HL-60/S4 treated with retinoic acid at 250 ng/mL for 4 days and 3 days (cell line): ENCODE results near the gene SCGB1A1.
"Not testable (repeated sequence)": the region's sequence is repeated elsewhere in the genome, so short reads cannot be mapped to it uniquely, and the experiment has no call there.

ENCODE experiments used
- in situ Hi-C: fragments of 300-500 bp; cut with MboI; formaldehyde crosslinking; loops from 2 replicates; pipeline ENCODE4 v1.7.0; 2022; ENCODE audit warnings: low sequenced_read_pairs

SCGB1A1 gene, protein sequence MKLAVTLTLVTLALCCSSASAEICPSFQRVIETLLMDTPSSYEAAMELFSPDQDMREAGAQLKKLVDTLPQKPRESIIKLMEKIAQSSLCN

DNA sequence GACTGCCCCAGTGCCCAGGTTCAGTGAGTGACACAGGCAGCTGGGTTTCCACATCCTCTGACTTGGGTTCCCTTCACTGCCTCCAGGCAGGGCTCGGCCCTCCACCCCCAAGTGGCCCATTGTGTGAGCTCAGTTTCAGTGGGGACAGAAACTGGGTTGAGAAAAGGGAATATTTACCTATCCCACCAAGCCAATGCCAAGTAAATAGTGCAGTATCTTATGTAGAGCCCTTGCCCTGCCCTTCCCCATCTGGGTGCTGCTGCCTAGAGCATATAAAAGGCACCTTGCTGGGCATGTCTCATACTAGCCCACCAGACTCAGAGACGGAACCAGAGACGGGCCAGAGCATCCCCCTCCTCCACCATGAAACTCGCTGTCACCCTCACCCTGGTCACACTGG lies at the start of gene SCGB1A1:
SCGB1A1 (plus strand) TSS at position 301 of the 400 bp plus-strand sequence; CDS start at position 364, 63 bp downstream.
- in situ Hi-C loops, result loop anchor here (10.0 to 25.0 kb wide), 3 partner anchors 144 to 444 kb away; partner anchors contain the start of gene EEF1G

DNA sequence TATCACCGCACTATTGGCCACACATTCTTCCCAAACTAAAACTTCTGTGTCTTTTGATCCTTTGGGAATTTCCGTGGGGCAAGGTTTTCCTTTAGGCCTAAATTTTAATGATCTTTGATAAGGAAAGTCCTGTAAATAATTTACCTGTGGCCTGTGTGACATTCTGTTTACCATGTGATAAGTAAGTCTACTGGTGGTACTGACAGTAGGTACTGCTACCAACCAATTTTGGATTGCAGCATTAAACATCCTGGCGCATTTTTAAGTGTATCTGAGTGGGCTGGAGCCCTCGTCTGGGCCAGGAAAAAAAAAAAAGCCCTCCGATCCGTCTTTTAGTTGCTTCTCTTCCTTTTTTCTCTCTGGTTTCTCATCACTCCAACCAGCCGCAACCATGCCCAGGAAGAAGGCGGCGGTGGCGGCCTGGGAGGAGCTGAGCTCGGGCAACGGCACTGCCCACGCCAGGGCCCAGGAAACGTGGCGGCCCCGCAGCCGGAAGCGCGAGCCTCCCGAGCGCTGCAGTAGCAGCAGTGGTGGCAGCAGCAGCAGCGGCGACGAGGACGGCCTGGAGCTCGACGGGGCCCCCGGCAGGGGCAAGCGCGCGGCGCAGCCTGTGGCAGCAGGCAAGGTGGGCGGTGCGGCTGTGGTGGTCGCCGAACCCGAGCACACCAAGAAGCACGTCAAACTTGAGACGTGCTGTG lies 47.9 kb upstream of the SCGB1A1 start:
- in situ Hi-C loops, result loop anchor here (10.0 kb wide), 1 partner anchor 156 kb away; no protein-coding TSS in a partner anchor

DNA sequence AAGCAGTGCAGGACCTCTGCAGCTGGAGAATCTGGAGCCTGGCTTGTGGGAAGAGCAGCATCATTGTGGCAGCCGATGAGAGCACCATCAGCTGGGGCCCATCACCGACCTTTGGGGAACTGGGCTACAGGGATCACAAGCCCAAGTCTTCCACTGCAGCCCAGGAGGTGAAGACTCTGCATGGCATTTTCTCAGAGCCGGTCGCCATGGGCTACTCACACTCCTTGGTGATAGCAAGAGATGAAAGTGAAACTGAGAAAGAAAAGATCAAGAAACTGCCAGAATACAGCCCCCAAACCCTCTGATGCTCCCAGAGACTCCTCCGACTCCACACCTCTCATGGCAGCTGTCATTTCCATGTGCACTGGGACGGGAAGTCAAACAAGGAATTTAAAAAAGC lies 46.0 kb upstream of the SCGB1A1 start:
- in situ Hi-C loops, result loop anchor here (10.0 kb wide), 1 partner anchor 158 kb away; no protein-coding TSS in a partner anchor

GRCh38 chr11:62373464-62374119 lies 45.2 kb upstream of the SCGB1A1 start:
- in situ Hi-C loops, result loop anchor here (10.0 kb wide), 1 partner anchor 159 kb away; no protein-coding TSS in a partner anchor

- in situ Hi-C loops, result loop anchor here (10.0 kb wide), 1 partner anchor 160 kb away; no protein-coding TSS in a partner anchor
Observed at GRCh38 chr11:62374801-62375200, 44.0 kb upstream of the SCGB1A1 start.

DNA sequence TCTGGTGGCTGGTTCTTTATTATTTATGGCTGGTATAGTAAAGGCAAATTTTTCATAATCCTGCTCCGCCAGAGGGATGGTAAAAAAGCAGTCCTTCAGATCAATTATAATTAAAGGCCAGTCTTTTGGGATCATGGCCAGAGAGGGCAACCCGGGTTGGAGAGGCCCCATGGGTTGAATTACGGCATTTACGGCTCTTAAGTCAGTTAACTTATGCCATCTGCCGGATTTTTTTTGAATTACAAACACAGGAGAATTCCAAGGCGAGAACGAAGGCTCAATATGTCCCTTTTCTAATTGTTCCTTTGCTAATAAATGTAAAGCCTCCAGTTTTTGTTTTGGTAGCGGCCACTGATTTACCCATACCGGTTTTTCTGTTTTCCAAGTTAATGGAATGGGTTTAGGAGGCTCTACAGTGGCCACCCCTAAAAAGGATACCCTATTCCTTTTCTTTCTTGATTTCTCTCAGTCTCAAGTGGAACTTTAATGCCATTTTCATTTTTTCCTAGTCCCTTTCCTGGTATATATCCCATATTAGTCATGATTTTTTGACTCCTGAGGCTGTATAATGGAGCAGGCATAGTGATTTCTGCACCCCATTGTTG lies 40.3 kb upstream of the SCGB1A1 start:
- in situ Hi-C loops, result loop anchor here (10.0 kb wide), 1 partner anchor 164 kb away; no protein-coding TSS in a partner anchor

- in situ Hi-C loops, result loop anchor here (10.0 kb wide), 1 partner anchor 165 kb away; no protein-coding TSS in a partner anchor
Observed at GRCh38 chr11:62379586-62379985, 39.2 kb upstream of the SCGB1A1 start.

DNA sequence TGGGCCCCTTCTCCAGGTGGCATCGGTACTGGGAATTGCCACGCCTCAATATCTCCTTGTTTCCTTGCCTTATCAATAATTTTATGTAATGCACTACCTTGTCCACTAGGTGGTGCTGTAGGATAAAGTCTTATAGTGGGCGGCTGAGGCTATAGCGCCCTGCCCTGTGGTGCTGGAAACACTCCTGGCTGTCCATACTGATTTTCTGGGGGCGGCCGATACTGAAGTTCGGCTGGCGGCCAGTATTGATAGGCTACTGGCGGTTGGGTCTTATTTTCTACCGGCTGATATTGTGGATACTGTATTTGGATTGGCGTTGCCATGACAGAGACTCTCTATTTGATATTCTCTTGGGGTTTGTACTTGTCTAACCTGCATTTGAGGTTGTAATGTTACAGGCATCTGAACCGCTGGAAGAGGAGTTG lies 38.0 kb upstream of the SCGB1A1 start:
- in situ Hi-C loops, result not testable (repeated sequence)

DNA sequence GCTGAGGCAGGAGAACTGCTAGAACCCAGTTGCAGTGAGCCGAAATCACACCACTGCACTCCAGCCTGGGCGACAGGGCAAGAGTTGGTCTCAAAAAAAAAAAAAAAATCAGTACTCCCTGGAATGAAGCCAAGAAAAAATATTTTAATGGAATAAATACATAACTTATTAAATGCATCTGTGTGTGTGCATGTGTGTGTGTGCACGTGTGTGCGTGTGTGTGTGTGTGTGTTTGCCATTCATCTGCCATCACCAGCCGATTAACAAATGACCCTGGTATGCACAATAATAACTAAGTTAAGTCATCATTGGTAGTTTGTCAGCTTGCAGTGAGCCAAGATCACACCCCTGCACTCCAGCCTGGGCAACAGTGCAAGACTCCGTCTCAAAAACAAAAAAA lies 35.0 kb upstream of the SCGB1A1 start:
- in situ Hi-C loops, result no loop called here

- in situ Hi-C loops, result not testable (repeated sequence)
Observed at GRCh38 chr11:62386083-62386482, 32.8 kb upstream of the SCGB1A1 start.

DNA sequence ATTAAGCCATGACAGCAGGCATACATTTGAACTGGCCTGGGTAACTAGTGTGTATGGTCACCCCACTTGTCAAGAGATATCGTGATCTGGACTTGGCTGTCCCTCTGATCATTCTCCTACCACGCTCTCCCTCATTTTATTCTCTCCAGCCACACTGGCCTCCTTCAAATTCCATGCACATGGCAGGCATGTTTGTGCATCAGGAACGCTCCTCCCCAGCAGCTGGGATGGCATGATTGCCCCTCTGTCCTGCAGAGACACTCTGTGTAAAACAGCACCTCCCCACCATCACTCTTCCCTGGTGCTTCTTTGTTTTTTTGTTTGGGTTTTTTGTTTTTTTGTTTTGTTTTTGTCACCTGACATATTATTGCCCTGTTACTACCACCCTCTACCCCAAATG lies 31.5 kb upstream of the SCGB1A1 start:
- in situ Hi-C loops, result no loop called here

GRCh38 chr11:62388999-62389398 lies 29.8 kb upstream of the SCGB1A1 start:
- in situ Hi-C loops, result no loop called here

DNA sequence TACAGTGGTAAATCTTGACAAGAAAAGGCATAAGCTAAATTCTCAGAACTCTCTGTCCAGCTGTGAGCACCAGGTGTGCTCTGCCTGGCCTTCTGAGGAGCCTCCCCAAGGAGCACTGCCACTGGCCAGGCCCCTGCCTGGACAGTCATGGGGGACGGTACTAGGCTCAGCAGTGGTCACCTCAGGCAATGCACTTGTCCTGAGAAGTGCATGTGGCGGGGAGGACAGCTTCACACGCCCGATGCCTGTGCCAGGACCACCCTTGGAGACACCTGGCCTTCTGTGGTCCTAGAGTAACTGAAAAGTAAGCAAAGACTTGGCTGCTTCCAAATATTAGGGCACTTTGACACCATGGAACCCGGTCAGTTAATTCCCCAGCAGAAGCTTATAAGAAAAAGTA lies 28.6 kb upstream of the SCGB1A1 start:
- in situ Hi-C loops, result no loop called here

DNA sequence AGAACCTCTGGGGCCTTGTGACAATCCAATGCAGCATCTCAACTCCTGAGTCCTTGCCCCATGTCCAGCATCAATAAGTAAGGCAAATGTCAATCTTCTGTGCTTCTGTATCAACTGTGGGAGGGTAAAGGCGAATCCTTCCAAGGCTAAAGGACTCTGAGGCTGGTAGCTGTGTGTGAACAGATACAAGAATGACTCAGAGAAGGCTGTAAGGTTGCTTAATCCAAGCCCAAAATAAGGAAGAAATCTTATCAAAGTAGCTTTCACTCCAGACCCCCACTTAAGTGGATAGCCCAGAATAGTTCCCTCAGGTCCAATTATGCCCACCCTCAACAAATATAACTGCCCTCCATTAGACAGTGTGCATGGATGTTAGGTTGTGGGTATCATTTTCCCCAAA lies 28.1 kb upstream of the SCGB1A1 start:
- in situ Hi-C loops, result no loop called here

DNA sequence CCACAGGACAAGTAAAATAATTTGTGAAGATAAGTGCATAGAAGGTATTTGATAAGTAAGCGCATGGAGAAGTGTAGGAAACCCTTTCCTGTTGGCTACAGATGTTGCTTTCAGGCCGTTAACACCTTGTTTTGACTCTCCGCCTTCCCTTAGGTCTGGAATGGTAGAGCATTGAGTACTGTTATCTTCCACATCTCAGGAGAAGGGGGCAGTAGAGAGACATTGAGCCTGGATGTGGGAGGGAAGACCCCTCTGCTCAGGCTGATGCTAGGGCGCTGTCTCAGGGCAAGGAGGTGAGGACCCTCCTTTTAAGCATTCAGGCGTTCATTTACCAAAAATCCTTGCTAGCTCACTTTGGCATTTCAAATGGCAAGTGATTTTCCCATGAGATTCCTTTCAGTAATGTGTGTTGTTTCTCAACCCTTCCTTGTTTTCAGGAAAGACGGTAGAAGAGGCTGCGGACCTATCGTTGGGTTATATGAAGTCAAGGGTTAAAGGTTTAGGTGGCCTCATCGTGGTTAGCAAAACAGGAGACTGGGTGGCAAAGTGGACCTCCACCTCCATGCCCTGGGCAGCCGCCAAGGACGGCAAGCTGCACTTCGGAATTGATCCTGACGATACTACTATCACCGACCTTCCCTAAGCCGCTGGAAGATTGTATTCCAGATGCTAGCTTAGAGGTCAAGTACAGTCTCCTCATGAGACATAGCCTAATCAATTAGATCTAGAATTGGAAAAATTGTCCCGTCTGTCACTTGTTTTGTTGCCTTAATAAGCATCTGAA lies 27.0 kb upstream of the SCGB1A1 start:
- in situ Hi-C loops, result no loop called here

GRCh38 chr11:62392506-62392905 lies 26.3 kb upstream of the SCGB1A1 start:
- in situ Hi-C loops, result no loop called here

DNA sequence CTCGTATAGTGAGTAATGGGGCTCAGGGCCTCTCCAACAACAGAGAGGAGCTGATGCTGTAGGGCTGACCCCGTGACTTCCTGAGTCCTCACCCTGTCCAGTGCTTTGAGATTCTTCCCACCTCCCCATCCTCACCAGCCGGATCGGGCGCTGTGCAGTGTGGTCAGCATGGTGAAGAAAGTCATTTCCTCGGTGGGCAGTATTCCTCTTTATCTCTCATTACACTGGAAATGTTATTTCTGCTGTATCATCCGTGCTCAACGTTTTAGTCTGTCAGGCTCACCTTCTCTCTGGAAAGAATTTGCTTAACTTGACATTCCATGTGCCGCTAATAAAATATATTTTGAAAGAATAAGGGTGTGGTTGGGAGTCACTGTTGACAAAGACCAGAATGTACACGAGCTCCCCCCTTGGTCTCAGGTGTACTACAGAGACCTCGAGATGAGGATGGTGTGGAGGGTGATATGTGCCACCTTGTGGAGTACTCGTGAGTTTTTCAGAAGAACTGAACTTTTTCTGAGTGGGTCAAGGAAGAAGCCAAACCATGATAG lies 25.7 kb upstream of the SCGB1A1 start:
- in situ Hi-C loops, result no loop called here

DNA sequence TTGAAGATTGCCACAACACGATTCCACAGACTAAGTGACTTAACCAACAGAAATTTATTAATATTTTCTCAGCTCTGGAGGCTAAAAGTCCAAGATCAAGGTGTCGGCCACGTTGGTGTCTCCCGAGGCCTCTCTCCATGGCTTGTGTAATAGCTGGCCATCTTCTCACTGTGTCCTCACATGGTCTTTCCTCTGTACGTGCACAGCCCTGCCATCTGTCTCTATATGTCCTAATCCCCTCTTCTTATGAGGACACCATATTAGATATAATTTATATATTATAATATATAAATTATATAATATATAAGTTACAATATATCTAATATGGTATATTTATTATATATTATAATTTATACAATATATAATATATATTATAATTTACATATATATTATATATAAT lies 25.1 kb upstream of the SCGB1A1 start:
- in situ Hi-C loops, result no loop called here

- in situ Hi-C loops, result no loop called here
Observed at GRCh38 chr11:62394825-62395538, 23.9 kb upstream of the SCGB1A1 start.
